Activated CD8-positive, alpha-beta memory T cell treated with anti-CD3 and anti-CD28 coated beads, Interleukin-2, amount 50 U/mL, for 1 hour (primary cell): Measurements from ENCODE around the gene SLC12A1.

Source experiments
- DNase-seq: peaks from one replicate; pipeline ENCODE4 v3.0.0-alpha.2; 2020; ENCODE audit errors: extremely low read depth

Gene SLC12A1

DNA sequence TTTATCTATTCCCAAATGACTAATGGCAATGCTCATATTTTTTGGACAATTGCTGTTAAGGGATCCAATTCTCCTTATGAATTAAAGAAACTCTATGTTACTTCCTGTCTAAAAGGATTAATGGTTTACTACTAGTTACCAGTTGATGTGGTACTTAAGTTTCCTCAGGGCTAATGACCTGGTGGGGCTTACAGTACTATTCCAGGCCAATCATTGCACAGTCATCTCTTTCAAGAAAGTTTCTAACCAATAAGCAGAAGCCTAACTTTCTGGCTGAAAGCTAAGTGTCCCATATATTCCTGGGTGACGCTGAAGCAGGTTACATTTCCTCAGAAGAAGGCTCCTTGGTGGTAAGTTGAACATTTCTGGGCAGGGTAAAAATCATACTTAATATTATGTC is at the start of gene SLC12A1:
Gene SLC12A1 (plus strand): TSS at position 322 of the 400 bp plus-strand sequence. CDS start 1,418 bp downstream, outside the sequence.
- no peak for DNase-seq

GRCh38 chr15:48168616-48169015 is 37.5 kb upstream of the SLC12A1 start:
- DNase-seq, result no peak

DNA sequence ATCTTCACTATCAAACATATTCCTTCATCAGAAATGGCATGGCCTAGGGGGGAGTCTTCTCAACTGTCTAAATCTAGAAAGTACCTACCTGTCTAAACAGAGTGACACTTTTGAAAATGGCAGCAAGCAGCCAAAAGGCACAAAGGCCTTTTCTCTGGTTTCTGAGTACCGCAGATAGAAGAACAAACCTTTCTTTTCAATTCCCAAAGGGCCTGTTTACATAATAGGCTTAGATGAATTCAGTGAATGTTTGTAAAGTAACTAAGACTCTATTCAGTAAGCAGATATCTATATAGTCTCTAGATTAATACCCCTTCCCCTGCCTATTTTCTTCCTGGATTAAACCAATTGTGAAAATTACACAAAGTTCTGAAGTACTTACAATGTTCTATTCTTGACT is 35.1 kb upstream of the SLC12A1 start:
- no peak for DNase-seq

DNA sequence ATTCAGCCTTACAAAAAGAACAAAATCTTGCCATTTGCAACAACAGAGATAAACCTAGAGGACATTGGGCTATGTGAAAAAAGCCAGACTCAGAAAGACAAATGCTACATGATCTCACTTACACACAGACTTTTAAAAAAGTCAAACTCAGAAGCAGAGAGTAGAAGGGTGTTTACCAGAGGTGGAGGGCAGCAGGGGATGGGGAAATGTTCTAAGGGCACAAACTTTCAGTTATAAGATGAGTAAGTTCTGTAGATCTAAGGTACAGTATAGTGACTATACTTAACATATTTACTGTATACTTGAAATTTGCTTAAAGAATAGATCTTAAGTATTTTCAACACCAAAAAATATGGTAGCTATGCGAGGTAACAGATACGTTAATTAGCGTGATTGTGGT is 31.0 kb upstream of the SLC12A1 start:
- DNase-seq, result no peak

DNA sequence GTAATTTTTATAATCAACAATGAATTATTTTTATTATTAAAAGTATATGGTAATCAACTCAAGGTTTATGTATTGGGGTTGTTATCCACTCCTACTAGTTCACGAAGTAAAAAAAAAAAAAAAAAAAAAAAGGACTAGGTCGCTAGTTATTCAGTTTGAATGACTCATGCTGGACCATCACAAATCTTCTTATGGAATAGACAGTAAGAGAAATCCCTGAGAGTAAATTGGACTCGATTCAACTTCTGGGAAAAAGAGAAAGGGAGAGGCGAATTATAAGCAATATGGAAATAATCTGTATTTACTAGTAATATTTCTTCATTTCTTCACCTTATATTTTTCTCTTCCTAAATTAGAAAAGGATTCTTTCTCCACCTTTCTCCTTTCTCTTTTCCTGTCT is 30.0 kb upstream of the SLC12A1 start:
- DNase-seq, result no peak

DNA sequence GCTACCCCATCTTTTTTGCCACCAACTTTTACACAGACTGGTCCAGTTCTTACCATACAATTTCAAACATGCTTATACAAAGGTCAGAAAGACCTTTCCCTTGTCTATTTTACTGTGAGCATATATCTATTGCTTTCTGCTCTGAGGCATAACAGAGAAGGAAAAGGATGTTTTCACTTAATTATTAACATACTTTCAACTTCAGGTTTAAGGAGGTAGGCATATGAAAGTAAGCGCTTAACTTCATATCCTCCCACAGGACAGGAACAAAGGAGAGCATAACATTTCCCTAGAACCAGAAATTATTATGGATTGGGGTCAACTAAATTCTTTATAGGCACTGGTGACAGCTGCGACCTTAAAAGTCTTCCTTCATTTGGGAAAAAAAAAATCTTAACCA is 29.1 kb upstream of the SLC12A1 start:
- DNase-seq, result no peak

GRCh38 chr15:48177383-48177765 is 28.7 kb upstream of the SLC12A1 start:
- no peak for DNase-seq

DNA sequence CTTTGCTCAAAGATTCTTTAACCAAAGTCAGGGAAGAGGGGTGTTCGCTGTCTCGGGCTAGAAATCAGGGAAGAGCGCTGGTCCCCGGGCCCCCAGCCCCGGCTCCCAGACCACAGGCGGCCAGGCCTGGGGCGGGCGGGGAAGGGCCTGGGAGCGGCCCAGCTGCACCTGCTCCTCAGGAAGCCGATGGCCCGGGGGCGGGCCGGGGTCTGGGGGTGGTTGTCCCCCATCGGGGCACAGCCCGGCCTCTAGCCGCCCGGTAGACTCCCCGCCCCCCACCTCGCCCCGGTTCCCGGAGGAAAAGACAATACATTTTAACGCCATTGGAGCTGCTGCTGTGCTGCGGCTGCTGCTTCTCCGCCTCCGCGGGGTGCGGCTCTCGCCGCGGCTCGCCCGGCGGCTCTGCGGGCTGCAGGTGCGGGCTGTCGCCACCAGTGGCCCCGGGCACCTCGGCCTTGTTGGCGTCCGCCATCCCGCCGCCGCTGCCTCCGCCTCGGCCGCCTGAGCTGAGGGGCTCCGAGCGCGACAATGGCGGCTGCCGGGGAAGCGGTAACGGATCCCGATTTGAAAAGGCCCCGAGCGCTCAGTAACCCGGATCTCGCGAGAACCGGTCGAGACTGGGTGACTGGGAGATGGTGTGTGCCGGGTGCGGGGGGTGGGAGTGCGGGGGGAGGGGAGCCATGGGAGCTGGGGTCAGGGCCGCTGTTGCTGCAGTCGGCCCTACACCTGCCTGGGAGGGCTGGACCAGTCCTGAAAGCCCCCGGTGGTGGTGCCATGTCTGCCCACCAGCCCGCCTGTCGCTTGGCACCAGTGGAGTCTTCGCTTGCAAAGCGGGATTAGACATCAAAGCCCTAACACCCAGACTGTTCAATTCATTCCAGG is 28.1 kb upstream of the SLC12A1 start, which contains the start of gene MYEF2:
Gene MYEF2 (minus strand): TSS at position 530 of the 882 bp plus-strand sequence. CDS start 58 bp downstream, at position 472.
- DNase-seq, result peak; percentile 14

- no peak for DNase-seq
Measured at GRCh38 chr15:48178648-48178931, 27.5 kb upstream of the SLC12A1 start.

DNA sequence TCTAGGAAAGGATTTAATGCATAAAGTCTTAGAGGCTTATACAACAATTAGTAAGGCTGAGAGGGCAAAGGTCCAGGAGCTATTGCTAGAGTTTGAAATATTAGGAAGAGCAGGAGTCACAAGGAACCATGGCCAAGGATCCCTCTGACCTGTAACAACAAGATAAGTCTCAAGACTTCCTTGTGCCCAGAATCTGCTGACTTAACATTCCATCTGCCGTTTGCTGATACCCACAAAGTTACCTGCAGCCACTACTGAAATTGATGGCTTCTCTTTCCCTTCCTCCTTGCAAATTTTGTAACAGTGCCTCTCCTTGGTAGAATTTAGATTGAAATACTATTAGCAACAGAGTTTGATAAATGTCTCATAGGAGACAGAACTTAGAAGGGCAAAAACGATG is 23.4 kb upstream of the SLC12A1 start:
- DNase-seq, result no peak

- DNase-seq, result no peak
Measured at GRCh38 chr15:48185529-48185928, 20.6 kb upstream of the SLC12A1 start.

DNA sequence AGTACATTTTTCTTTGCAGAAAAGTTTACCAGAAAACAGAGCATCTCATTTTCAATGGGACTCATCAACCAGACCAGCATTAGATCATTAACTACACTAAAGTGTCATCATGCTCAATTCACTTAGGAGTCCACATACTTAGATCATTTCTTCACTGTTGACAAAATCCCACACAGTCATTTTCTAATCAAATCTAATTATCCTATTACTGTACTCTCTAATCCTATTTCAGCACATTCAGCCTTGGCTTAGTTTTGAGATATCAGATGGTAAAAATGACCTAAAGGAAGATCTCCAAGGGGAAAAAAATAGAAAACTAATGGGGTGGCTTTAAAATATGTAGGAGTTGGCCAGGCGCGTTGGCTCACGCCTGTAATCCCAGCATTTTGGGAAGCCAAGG is 19.8 kb upstream of the SLC12A1 start:
- no peak for DNase-seq

DNA sequence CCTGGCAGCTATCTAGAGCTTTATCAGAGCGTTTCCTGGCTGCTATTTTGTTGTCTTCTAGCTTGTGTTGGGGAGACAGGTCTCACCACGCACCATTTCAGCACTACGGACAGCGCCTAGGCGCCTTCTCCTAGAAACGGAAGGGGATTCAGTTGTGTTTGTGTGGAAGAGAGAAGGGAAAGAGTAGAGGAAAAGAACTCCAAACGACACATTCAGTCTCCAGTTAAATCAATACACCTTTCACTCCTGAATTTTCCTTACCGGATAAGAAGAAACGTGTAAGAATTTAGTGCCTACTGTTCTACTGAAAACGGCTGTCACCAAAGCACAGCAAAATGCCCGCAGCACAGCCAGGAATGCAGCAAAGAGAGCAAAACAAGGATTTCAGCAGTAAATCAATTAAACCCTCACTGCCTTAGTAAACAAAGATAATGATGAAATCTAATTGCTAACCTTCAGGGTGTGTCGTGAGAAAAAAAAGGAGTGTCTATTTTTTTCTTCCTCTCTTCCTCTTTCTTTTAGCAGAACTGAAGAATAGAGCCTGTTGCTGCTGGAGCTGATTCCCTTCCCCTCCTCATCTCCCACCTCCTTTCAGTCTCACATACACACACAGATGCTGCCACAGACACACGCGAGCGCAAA is 15.0 kb upstream of the SLC12A1 start:
- no peak for DNase-seq

DNA sequence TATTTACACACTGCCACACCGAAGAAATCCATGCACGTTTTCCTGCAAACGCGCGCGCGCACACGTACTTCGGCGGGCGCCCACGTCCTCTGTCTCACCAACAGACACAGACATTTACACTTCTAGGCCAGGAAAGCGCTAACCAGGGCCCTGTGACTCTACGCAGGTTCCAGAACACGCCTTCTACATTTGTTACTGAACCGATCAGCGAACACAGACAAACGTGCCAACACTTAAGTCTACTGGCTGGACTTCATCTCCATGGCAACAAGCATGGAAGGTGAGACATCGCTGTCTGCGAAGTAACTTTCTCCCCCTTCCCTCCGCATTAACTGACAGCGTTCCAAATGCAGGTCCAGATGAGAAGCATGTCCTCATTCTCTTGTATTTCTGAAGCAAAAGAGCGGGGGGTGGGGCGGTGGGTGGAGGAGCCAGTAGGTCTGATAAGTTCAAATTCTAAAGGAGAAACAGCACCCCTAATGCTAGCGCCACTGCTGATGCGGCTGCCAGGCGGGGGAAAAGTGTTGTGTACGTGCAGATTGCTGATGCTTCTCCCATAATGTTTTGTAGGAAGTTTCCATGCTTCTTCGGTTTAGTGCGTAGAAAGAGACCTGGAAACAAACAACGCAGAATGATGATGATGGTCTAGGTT is 14.4 kb upstream of the SLC12A1 start, which contains the start of gene CTXN2:
Gene CTXN2 (plus strand): TSS at position 92 of the 652 bp plus-strand sequence. CDS start 9,636 bp downstream, outside the sequence.
- no peak for DNase-seq

DNA sequence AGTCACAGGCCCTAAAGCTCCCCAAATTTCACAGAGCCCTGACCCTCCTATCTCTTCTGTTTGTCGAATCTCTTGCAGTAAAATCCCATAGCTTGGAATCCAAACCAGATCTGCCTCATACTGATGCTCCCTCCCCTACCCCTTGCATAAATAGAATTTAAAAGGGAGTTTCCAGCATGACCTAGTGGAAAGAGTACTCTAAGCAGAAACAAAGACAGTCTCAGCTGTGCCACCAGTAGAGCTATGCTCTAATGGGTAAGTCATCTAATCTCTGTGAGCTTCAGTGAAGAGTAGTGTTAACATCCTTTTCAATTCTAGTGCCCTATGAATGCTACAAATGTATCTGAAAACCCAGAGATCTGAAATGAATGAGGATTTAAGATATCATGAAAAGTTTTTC is 4.0 kb upstream of the SLC12A1 start:
- no peak for DNase-seq

- DNase-seq, result no peak
Measured at GRCh38 chr15:48221261-48221660, 15.2 kb downstream of the SLC12A1 start.

GRCh38 chr15:48221885-48222284 is 15.8 kb downstream of the SLC12A1 start:
- no peak for DNase-seq

DNA sequence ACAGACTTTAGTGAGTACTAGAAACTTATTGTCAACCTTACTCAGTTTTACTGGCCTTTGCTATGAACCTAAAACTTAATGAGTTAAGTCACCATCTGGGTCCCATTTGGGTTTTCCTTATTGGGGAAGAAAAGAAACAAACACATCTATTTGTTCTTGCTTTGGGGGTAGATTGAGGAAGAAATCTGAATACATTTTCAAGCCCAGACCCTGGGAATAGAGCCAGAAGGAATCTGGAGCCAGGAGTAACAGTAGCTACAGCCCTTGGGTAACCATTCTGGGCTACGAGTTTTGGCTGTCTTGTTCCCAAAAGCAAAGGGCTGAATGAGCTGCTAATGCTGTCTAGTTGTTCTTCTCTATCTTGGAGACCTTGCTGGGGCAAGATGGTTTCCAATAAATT is 16.5 kb downstream of the SLC12A1 start:
- DNase-seq, result no peak

- no peak for DNase-seq
Measured at GRCh38 chr15:48225771-48226170, 19.7 kb downstream of the SLC12A1 start.

GRCh38 chr15:48230498-48230897 is 24.4 kb downstream of the SLC12A1 start:
- DNase-seq, result no peak

DNA sequence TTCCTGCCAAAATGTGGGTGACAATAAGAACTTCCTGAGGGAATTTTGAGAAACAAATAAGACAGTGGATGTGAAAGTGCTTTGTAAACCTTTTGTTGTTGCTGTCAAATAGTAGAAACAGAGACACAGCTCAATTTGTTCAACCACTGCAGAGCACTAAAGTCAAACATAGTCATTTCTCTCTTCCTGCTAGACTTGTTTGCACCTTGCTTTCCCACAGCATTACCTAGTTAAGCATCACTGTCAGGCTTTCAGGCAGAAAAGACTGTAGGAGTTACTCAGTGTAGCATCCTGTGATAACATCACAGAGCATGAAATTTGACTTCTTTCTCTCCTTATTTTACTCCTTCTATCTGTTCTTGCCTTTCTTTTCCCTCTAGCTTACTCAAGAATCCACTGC is 27.1 kb downstream of the SLC12A1 start:
- no peak for DNase-seq

- DNase-seq, result no peak
Measured at GRCh38 chr15:48239334-48239733, 33.2 kb downstream of the SLC12A1 start.

- DNase-seq, result no peak
Measured at GRCh38 chr15:48242015-48242414, 35.9 kb downstream of the SLC12A1 start.
